Fibroblast of skin of right quadriceps (primary cell): Measurements from ENCODE around the gene ALOXE3.
A peak's percentile ranks its signal among the peaks of the same experiment; 100 is the strongest.
"Not testable (repeated sequence)": the region's sequence is repeated elsewhere in the genome, so short reads cannot be mapped to it uniquely, and the experiment has no call there.

Source experiments
- DNase-seq: peaks from one replicate; pipeline ENCODE4 v3.0.0-alpha.2; 2013

ALOXE3 gene

GRCh38 chr17:8066841-8067775, 51.2 kb downstream of the ALOXE3 start:
- DNase-seq, result no peak

GRCh38 chr17:8064561-8065019, 53.7 kb downstream of the ALOXE3 start:
- no peak for DNase-seq

GRCh38 chr17:8063761-8064534, 54.4 kb downstream of the ALOXE3 start:
- no peak for DNase-seq

GRCh38 chr17:8062807-8063483, 55.4 kb downstream of the ALOXE3 start:
- no peak for DNase-seq

GRCh38 chr17:8062435-8062806, 55.9 kb downstream of the ALOXE3 start:
- no peak for DNase-seq

GRCh38 chr17:8061851-8062250, 56.5 kb downstream of the ALOXE3 start:
- not testable (repeated sequence) for DNase-seq

GRCh38 chr17:8060274-8060673, 58.0 kb downstream of the ALOXE3 start:
- DNase-seq, result peak; percentile 63

- DNase-seq, result no peak
Observed at GRCh38 chr17:8059131-8059530, 59.2 kb downstream of the ALOXE3 start.

GRCh38 chr17:8057691-8058114, 60.6 kb downstream of the ALOXE3 start:
- peak; percentile 71 for DNase-seq

- no peak for DNase-seq
Observed at GRCh38 chr17:8056976-8057625, 61.2 kb downstream of the ALOXE3 start.

- DNase-seq, result peak; percentile 49
Observed at GRCh38 chr17:8056232-8056975, 61.9 kb downstream of the ALOXE3 start.

GRCh38 chr17:8055851-8056231, 62.5 kb downstream of the ALOXE3 start:
- no peak for DNase-seq

GRCh38 chr17:8053600-8053999, 64.7 kb downstream of the ALOXE3 start:
- no peak for DNase-seq

- DNase-seq, result no peak
Observed at GRCh38 chr17:8052256-8053252, 65.8 kb downstream of the ALOXE3 start.

GRCh38 chr17:8051831-8052230, 66.5 kb downstream of the ALOXE3 start:
- no peak for DNase-seq

GRCh38 chr17:8048736-8049135, 69.6 kb downstream of the ALOXE3 start:
- DNase-seq, result no peak

GRCh38 chr17:8048236-8048635, 70.1 kb downstream of the ALOXE3 start:
- no peak for DNase-seq

GRCh38 chr17:8047769-8048110, 70.6 kb downstream of the ALOXE3 start:
- DNase-seq, result no peak

- no peak for DNase-seq
Observed at GRCh38 chr17:8046929-8047768, 71.2 kb downstream of the ALOXE3 start.
